Kidney tubule cell (primary cell): ENCODE measurements around the gene LYRM7.
A peak's percentile ranks its signal among the peaks of the same experiment; 100 is the strongest.
"Not testable (repeated sequence)": the region's sequence is repeated elsewhere in the genome, so short reads cannot be mapped to it uniquely, and the experiment has no call there.

Source experiments
- DNase-seq: peaks from one replicate; pipeline ENCODE4 v3.0.0-alpha.2; 2018; ENCODE audit warnings: low spot score

Gene LYRM7

DNA sequence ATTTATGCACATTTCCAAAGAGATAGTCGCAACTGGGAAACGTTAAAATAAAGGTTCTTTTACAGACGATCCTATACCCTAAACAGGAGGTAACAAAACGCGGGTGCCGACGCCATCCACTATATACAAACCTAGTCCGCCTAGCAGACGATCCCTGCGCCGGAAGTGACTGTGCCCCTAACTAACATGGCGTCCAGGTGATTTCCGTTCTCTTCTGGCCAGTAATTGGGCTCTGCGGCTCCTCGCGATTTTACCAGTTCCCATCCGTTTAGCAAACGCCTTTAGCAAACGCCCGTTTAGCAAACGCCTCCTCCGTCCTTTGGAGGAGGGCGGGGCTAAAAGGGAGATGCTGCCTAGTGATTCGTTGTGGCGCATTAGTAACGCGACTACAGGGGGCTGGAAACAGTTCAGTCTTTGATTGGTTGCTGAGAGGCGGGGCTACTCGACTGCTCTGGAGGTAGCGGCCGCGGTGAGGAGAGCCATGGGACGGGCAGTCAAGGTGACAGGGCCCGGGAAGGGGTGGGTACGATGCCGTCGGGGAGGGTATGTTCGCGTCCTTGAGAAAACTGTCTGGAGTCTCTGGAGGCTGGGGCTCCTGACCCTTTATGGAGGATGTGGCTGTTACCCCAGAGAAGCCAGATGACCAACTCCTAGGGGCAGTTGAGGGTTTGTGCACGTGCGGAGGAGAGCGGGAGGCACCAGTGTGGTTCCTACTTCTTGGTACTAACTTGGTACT, at the start of gene LYRM7:
LYRM7 (plus strand) TSS at position 405 of the 736 bp plus-strand sequence; CDS start at position 482, 77 bp downstream.
- peak; percentile 100 for DNase-seq

DNA sequence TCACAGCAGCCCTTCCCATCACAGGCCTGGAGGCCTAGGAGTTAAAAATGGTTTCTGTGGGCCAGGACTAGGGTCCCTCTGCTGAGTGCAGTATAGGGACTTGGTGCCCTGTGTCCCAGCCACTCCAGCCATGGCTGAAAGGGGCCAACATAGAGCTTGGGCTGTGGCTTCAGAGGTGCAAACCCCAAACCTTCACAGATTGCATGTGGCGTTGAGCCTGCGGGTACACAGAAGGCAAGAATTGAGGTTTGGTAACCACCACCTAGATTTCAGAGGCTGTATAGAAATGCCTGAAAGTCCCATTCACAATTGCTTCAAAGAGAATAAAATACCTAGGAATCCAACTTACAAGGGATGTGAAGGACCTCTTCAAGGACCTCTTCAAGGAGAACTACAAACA, 43.5 kb upstream of the LYRM7 start:
- DNase-seq: not testable (repeated sequence)

DNA sequence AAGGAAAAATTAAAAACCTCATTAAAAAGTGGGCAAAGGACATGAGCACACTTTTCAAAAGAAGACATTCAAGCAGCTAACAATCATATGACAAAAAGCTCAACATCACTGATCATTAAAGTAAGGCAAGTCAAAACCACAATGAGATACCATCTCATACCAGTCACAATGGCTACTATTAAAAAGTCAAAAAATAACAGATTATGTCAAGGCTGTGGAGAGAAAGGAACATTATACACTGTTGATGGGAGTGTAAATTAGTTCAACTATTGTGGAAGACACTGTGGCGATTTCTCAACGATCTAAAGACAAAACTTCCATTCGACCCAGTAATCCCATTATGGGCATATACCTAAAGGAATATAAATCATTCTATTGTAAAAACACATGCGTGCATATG, 41.4 kb upstream of the LYRM7 start:
- DNase-seq: no peak

DNA sequence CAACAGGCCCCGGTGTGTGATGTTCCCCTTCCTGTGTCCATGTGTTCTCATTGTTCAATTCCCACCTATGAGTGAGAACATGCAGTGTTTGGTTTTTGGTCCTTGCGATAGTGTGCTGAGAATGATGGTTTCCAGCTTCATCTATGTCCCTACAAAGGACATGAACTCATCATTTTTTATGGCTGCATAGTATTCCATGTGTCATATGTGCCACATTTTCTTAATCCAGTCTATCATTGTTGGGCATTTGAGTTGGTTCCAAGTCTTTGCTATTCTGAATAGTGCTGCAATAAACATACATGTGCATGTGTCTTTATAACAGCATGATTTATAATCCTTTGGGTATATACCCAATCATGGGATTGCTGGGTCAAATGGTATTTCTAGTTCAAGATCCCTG, 37.7 kb upstream of the LYRM7 start:
- DNase-seq: not testable (repeated sequence)

DNA sequence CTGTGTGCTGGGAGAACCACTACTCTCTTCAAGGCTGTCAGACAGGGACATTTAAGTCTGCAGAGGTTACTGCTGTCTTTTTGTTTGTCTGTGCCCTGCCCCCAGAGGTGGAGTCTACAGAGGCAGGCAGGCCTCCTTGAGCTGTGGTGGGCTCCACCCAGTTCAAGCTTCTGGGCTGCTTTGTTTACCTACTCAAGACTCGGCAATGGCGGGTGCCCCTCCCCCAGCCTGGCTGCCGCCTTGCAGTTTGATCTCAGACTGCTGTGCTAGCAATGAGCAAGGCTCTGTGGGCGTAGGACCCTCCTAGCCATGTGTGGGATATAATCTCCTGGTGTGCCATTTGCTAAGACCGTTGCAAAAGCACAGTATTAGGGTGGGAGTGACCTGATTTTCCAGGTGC, 32.3 kb upstream of the LYRM7 start:
- not testable (repeated sequence) for DNase-seq

DNA sequence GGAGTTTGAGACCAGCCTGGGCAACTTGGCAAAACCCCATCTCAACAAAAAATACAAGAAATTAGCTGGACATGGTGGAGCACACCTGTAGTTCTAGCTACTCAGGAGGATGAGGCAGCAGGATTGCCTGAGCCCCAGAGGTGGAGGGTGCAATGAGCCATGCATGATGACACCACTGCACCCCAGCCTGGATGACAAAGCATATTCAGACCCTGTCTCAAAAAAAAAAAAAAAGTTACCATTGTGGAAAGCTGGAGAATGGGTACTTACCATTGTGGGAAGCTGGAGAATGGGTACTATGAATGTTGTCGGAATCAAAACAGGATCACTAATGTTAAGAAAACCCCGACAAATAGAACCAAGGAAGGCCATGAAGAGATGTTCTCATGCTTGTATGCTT, 31.4 kb upstream of the LYRM7 start:
- no peak for DNase-seq

DNA sequence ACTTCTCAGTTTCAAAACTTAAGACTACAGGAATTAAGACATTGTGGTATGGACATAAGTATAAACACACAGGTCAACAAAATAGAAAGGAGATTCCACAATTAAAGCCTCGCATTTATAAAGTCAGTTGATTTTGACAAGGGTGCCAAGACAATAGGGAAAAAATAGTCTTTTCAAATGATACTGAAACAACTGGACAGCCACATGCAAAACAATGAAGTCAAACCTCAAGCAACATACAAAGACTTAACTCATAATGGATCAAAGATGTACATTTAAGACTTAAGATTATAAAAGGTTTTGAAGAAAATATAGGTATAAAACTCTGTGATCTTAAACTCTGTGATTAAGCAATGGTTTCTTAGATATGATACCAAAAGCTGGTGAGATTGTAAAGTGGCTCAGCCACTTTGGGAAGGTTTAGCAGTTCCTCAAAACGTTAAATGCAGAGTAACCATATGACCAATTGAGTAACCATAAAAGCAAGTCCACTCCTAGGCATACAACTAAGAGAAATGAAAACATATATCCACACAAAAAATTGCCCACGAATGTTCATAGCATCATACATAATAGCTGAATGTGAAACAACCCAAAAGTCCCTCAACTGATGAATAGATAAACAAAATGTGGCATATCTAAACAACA, 27.6 kb upstream of the LYRM7 start:
- DNase-seq: no peak

DNA sequence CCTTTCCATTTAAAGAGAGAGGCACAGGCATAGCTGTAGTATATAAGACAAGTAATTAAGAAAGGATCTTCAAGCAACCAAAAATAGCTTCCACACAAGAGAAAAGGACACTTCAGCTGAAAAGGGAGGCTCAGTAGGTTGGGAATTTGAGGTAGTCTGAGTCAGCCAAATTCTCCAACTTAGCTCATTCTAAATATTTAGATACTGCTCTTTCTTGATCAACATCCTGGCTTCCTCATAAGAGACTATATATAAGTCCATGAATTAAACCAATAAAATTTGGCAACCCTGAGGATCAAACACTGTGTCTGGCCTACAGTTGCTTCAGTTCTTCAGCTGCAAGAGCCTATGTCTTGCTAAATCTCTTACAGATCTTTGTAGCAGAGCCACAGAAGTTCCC, 23.5 kb upstream of the LYRM7 start:
- DNase-seq: no peak

DNA sequence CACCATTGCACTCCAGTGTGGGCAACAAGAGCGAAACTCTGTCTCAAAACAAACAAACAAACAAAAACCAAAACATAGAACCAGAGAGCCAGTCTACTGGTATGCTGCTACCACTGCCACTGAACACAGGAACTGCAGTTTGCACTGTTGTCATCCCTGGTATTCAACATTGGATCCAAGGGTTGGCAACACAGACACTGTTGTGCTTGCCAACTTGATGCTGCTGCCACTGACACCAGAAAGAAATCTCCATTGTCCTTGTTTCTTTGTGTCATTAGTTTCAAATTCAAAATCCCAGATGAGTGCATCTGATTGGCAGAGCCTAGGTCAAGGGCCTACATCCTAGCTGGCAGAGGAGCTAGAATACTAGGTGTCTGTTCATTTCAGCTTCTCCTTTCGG, 21.9 kb upstream of the LYRM7 start:
- no peak for DNase-seq

DNA sequence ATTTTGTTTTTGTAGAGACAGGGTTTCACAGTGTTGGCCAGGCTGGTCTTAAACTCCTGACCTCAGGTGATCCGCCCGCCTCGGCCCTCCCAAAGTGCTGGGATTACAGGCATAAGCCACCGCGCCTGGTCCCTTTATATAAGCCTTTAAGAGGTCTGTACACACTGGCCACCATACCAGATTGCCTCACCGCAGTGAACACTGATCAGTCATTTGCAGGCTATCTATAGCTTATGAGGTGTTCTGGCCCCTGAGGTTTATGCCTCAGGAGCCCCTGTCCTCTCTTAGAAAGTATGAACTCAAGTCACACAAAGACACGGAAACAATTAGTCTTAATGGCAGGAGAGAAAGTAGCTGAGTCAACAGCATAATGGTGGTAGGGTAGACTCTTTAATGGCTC, 20.3 kb upstream of the LYRM7 start:
- no peak for DNase-seq

DNA sequence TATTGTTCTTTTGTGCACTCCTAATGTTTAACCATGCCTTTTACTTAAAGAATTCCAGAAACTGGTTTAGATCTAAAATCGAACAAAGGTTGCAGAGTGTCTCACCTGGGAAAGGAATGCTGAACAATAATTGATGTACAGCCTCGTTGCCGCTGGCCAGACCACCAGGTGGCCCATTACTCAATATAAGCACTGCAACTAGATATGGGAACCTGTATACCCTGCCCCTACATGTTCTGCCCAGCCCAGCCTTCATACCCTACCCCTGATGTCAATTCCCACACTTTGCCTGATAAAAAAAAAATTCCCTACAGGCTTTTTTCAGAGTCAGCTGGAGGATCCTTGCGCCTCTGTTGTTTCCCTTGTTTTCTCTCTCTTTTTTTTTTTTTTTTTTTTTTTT, 19.5 kb upstream of the LYRM7 start:
- DNase-seq: no peak

DNA sequence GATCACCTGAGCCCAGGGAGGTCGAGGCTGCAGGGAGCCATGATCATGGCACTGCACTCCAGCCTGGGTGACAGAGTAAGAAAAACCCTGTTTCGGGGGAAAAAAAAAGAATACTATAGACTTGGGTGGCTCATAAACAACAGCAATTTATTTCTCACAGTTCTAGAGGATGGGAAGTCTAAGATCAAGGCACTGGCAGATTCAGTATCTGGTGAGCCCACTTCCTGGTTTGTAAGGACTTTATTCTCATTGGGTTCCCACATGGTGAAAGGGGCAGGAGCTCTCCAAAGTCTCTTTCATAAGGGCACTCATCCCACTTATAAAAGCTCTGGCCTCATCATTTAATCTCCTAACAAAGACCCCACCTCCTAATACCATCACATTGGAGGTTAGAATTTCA, 14.4 kb upstream of the LYRM7 start:
- no peak for DNase-seq

DNA sequence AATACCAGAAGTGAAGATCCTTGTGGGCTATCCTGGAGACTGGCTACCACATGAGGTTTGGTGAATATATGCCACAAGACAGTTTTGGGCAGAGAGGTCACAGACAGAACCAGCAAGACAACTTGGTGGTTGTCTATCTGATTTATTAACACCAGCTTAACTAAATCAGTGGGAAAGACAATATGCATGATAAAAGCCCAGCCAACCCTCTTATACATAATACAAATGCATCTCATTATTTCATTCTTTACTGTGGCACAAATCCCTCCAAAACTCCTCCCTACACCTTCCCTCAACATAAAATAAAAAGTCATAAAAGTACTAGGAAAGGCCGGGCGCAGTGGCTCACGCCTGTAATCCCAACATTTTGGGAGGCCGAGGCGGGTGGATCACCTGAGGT, 13.8 kb upstream of the LYRM7 start:
- no peak for DNase-seq

DNA sequence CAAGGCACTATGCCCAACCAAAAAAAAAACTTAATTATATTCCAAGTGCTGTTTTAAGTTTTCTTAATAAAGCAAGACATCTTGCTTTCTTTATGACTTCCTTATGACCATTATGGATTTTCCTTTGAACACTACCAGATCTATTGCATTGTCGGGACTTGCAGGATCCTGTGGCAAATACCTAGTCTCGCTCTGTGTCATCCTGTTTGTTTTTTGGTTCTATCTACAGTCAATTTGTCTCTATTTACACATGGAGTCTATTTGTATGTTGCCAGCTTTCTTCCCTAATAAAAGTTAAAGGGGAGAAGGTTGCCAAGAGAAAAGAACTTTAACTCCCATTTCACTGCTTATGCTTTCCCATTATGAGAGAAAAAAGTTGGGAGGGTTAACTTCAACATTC, 10.6 kb upstream of the LYRM7 start:
- DNase-seq: no peak

DNA sequence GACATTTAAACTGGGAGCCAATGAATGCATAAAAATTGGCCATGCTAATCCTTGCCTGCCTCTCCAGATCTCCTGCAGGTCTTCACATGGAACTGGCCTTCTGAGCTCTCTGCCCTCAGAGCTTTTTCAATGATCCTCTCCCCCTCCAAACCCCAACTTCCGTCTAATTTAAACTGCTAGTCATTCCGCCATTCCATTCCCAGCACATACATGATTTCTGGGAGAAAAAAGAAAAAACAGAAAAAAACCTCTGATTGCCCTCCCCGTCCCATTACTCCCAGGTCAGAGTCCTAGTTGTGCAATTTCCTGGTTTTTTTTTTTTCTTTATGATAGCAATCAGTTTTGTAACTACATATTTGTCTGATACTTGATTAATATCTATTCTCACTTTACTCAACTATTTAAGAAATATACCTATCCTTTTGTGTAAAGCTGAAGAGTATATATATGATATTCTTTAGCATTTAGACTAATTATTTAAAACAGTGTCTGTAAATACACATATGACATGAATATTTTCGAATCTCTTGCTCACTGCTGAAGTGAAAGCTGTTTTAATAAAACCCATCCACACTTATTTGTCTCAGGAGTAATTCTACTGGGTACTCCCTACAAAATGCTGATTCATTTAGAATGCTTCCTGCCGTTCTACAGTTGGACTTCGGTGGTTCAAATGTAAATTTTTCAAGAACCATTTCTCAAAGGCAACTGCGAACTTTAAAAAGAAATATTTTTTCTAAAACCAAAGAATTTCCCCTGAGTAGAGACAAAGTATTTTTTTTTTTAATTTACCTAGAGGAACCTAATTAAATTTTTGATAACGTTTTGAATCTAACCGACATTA, 7.2 kb upstream of the LYRM7 start:
- peak; percentile 55 for DNase-seq

DNA sequence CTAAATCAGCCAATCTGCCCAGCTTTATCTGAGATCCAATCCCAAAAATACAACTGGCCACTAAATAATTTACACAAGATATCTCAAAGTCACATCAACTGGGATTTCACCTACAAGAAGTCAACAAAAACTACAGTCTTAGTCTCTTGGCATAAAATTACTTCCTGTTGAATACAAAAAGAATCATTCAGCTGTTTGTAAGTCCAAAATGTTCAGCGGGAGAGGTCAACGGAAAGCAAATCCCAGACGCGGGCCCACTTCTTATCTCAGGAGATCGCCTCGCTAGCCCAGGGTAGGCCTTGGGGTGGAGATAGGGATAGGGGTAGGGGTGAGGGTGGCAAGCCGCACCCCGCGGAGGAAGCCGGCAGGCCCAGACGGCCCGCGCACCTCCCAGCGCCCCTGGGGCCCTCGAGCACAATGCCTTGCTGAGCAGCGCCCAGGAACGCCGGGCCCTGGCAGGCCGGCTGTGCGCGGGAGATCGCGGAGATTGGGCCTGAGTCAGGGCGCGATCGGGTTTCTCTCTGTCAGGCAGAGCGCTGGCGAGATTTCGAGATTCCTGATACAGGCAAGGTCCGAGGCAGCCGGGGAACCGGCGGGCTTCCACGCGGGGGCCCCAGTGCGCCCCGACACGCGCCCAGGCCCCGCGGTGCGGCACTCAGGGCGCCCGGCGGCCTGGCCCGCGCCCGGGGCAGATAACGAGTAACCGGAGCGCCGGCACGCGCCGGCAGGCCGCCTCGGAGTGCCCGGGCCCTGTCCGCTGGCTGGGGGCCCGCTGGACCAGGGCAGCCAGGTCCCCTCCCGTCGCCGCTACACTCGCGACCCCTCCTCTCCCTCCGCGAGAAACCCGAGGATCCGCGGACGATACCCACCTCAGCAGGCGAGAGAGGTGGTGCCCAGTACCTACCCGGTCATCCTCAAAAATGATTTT, 6.3 kb upstream of the LYRM7 start:
- peak; percentile 78 for DNase-seq

DNA sequence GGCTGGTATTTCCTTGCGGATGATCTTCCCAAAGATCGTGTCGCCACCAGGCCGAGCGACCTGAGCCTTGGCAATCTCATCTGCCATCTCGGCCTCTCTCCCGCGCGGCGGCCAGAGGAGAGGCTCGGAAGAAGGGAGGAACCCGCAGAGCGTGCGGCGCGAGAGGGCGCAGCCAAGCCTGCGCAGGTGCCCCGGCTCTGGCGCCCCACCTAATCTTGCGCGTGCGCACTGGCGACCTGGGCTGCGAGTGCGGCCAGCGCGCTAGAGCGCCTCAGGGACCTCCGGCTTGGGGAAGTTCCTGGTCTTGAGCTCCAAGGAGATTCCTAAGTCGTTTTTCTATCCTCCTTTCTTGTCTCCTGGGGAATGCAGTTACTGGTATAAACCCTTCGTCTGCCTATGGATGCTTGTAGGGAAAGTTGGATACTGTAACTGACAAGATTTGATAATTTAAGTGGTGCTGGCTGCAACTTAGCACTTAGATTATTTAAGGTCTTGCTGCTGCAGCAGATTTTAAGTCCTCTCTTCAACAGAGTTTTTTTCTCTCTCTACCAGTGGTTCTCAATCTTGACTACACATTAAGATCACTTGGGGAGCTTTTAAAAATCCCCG, 5.5 kb upstream of the LYRM7 start, which contains the start of gene HINT1:
HINT1 (minus strand) TSS at position 138 of the 609 bp plus-strand sequence; CDS start at position 87, 51 bp downstream.
- peak; percentile 95 for DNase-seq

DNA sequence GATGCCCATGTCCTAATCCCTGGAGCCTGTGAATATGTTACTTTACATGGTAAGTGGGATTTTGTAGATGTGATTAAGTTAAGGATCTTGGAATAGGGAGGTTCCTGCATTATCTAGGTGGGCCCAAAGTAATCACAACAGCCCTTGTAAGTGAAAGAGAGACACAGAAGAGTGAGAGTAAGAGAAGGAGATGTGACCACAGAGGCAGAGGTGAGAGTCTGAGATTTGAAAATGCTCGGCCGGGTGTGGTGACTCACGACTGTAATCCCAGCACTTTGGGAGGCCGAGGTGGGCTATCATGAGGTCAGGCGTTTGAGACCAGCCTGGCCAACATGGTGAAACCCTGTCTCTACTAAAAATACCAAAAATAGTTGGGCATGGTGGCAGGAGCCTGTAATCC, 3.1 kb upstream of the LYRM7 start:
- DNase-seq: no peak

DNA sequence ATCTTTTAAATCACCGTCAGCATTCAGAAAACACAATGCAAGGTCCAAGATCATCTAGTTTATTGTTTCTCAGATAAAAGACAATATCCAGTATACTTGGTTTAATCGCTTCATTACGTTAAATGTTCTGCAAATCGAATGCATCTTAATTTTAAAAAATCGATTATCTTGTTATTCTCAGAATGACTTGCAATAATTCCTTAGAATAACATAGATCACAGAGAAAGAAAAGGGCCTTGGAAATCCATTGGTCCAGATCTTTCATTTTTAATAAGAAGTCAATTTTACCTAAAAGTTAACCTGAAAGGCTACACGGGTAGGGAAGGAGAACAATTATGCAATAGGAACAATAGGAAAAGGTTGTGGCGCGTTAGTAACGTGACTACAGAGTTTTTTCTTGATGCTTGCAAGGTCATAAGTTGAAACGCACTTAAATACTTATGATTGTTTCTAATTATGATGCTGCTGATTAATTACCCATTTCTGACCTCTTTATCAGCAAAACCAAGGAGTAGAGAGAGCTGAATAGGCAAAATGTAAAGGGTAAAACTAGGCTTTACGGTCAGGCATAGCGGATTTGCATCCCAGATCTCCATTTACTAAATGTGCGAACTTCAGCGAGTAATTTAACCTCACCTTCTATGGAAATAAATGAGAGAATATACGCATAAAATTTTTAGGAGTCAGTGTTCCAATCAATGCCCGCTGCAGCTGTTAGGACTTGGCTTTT, 769 bp upstream of the LYRM7 start:
- no peak for DNase-seq

DNA sequence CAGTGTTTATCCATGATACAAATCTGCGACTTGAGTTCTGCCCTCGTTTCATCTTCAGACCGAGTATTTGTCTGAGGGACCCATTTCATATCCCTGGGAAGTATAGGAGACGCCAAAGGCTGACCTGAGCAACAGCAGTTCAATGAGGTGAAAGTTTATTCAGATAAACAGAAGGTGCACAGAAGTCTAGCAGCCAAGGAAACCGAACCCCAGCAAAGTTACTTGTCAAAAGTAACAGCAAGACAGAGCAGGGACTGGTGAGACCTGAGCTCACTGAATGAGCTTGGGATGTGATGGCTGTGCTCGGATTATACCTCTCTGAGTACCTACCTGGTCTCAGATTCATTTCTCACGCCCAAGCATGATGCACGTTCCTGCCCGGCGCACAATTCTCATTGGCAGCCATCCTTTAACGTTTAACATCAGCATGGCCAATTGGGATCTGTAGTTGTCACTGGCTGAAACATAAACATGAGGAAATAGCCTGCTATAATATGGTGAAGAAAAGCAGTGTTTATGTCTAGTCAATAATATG, 599 bp downstream of the LYRM7 start:
- DNase-seq: peak; percentile 37
